Activated T-helper 2 cell treated with anti-CD3 and anti-CD28 coated beads, Interferon-gamma antibody, Interleukin-2, Interleukin-4, amounts not matched to agents 10 μg/mL and 5 μg/mL and 100 μg/mL, durations not matched to agents 14 hours and 24 hours and 36 hours (primary cell): ENCODE results near the gene TLDC2. TPM values are rescaled to one million over a fixed set of nuclear protein-coding genes. Genes with fewer than 3 reads are reported as not detected.
"Not testable (repeated sequence)": the region's sequence is repeated elsewhere in the genome, so short reads cannot be mapped to it uniquely, and the experiment has no call there.

ENCODE experiments used
- DNase-seq: peaks from one replicate; pipeline ENCODE4 v3.0.0; 2021; ENCODE audit warnings: low spot score
- H3K27ac Mint-ChIP-seq: one replicate; pipeline ENCODE4 v1.8.0; 2021; ENCODE audit warnings: mixed read lengths
- H3K27me3 Mint-ChIP-seq: one replicate; pipeline ENCODE4 v1.8.0; 2021; ENCODE audit warnings: low read depth, mixed read lengths
- H3K36me3 Mint-ChIP-seq: one replicate; pipeline ENCODE4 v1.8.0; 2021; ENCODE audit warnings: low read depth, mixed read lengths
- H3K4me1 Mint-ChIP-seq: one replicate; pipeline ENCODE4 v1.8.0; 2021; ENCODE audit warnings: low read depth, mixed read lengths
- H3K4me3 Mint-ChIP-seq: one replicate; pipeline ENCODE4 v1.8.0; 2021; ENCODE audit warnings: low read depth, mild to moderate bottlenecking, moderate library complexity, mixed read lengths
- H3K9me3 Mint-ChIP-seq: one replicate; pipeline ENCODE4 v1.8.0; 2021; ENCODE audit warnings: mixed read lengths
- intact Hi-C: fragments of 100-400 bp; cut with micrococcal nuclease; formaldehyde crosslinking; loops from one replicate; pipeline ENCODE4 v1.15.1; 2023
- total RNA-seq: library from RNA; stranded (reverse); gene quantifications from 2 replicates; pipeline ENCODE4 v1.2.3, GENCODE V29; 2022

The TLDC2 gene
- total RNA-seq, 1 donor from 2014 or later: not detected

DNA sequence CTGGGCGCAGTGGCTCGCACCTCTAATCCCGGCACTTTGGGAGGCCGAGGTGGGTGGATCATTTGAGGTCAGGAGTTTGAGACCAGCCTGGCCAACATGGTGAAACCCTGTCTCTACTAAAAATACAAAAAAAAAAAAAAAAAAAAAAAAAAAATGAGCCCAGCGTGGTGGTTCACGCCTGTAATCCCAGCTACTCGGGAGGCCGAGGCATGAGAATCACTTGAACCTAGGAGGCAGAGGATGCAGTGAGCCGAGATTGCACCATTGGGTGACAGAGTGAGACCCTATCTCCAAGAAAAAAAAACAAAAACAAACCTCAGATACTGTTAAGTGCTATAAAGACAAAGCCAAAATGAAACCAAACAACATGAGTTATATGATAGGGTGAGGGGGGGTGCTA is 34.9 kb upstream of the TLDC2 start:
- Mint-ChIP-seq H3K4me1 (peaks cover 23% of the 10 kb centered on the region), H3K27ac (peak overlapping the region; percentile 33)
- H3K9me3 Mint-ChIP-seq, intact Hi-C loops, H3K27me3 Mint-ChIP-seq, H3K36me3 Mint-ChIP-seq, H3K4me3 Mint-ChIP-seq, DNase-seq: not testable (repeated sequence)

DNA sequence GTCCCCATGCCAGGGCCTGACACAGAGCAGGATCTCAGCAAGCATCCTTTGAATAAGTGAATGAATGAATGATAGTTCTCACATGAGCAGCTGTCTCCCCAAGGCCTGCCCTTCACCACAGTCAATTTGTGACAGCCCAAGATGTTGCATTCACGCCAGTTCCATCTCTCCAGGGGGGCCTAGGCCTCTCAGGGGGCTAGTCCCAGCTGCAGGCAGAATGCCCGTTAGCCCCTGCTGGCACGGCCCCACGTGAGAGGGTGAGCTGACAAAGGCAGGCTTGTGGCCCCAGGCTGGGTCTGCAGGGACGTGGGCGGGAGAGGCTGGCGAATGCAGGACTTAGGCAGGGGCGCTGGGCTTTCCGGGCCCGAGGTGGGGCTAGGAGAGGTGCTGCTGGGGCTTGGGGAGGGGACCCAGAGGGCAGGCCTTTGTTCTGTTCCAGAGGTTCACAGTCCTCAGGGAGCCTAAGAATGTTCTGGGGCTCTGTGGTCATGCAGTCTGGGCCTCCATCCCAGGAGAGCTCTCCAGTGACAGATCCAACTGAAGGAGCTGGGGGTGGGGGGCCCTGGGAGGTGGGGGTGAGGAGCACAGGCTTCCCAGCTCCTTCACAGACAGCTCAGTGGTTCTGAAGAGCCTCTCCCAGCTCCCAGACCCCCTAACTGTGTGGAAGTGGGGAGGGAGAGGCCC is 30.5 kb upstream of the TLDC2 start:
- H3K4me3 Mint-ChIP-seq: no peak overlapping the region
- no peak overlapping the region for H3K27ac Mint-ChIP-seq
- DNase-seq: no peak
- no peaks in the 10 kb centered on the region for H3K27me3 Mint-ChIP-seq
- no peaks in the 10 kb centered on the region for H3K36me3 Mint-ChIP-seq
- no peaks in the 10 kb centered on the region for H3K9me3 Mint-ChIP-seq
- peaks cover 17% of the 10 kb centered on the region for H3K4me1 Mint-ChIP-seq
- intact Hi-C loops: no loop called here

DNA sequence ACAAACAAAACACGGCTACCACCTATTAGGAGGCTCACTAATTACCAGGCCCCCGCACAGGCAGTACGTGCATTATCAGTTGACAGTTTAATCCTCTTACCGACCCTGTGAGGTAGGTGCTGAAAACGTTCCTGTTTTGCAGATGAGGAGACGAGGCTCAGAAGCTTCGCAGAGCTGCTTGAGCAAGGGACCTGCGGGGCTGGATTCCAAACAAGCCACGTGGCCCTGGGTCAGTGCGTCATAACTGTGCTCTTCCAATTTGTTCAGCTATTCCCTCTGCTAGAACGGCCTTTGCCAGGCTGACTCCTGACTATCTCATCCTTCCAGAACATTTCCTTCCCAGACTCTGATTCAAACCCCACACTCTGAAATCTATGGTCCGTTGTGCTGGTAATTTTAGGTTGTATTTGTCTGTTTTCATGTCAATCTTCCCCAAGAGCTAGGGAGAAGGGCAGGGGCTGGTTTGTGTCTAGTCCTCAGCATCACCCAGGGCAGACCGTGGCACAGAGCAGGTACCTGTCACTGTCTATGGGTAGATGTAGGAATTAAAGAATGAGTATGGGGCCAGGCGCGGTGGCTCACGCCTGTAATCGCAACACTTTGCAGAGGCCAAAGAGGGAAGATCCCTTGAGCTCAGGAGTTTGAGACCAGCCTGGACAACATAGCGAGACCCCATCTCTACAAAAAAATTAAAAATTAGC is 28.8 kb upstream of the TLDC2 start:
- peaks cover 10% of the 10 kb centered on the region for H3K4me1 Mint-ChIP-seq
- no peaks in the 10 kb centered on the region for H3K36me3 Mint-ChIP-seq
- H3K27ac Mint-ChIP-seq: no peak overlapping the region
- H3K4me3 Mint-ChIP-seq: no peak overlapping the region
- intact Hi-C loops: no loop called here
- peaks cover 4% of the 10 kb centered on the region for H3K9me3 Mint-ChIP-seq
- no peaks in the 10 kb centered on the region for H3K27me3 Mint-ChIP-seq
- DNase-seq: no peak

DNA sequence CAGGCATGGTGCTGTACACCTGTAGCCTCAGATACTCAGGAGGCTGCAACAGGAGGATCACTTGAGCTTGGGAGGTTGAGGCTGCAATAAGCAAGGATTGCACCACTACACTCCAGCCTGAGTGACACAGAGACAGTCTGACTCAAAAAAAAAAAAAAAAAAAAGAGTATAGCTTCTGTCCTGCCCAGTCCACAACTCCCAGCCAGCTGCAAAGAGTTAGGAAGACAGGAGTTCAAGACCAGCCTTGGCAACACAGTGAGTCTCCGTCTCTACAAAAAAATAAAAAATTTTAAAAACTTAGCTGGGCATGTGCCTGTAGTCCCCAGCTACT is 28.3 kb upstream of the TLDC2 start:
- no peaks in the 10 kb centered on the region for H3K36me3 Mint-ChIP-seq
- no peak for DNase-seq
- no peaks in the 10 kb centered on the region for H3K27me3 Mint-ChIP-seq
- H3K9me3 Mint-ChIP-seq: peaks cover 4% of the 10 kb centered on the region
- H3K27ac Mint-ChIP-seq: no peak overlapping the region
- H3K4me3 Mint-ChIP-seq: no peak overlapping the region
- intact Hi-C loops: no loop called here
- peaks cover 9% of the 10 kb centered on the region for H3K4me1 Mint-ChIP-seq

DNA sequence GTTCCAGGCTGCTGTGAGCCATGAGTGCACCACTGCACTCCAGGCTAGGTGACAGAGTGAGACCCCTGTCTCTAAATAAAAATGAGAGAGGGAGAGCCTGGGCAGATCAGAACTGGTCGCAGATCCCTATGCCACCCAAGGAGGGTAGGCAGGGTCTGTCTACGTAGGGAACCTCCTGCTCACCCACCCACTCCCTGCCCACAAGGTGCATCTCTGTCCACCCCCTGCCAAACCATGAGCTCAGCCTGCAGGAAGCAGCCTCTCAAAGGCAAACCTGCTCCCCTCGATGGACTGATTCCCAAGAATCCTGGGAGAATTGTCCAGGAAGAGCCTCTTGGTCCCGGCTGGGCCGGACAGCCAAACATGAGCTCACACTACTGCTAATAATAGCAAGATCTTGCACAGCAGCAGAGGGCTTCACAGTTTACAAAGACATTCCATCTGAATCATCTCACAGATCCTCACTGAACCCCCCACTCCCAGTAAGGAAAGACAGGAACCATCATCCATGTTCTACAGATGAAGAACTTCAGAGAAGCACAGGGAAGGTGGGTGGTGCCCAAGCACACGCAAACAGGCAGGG is 27.8 kb upstream of the TLDC2 start:
- H3K4me1 Mint-ChIP-seq: peaks cover 7% of the 10 kb centered on the region
- H3K36me3 Mint-ChIP-seq: no peaks in the 10 kb centered on the region
- intact Hi-C loops: no loop called here

DNA sequence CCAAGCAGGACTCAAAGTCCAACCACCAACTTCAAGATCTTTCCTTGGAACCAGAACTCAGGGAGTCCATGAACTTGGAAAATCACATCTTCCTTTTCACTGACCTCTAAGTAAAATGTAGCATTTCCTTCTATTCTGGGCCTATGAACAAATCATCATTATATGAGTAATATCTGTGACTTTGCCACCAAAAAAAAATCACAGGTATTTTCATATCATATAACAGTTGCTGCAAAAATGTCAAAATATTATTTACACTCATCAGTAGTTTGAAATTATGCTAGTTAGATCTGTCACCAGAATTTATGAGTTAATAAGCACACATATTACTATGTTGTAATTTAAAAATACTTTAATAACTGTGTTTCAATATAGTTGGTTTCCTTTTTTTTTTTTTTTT is 27.3 kb upstream of the TLDC2 start:
- H3K27ac Mint-ChIP-seq: no peak overlapping the region

More for the DNA sequence above, 27.8 kb upstream of the TLDC2 start:
- H3K9me3 Mint-ChIP-seq: peaks cover 4% of the 10 kb centered on the region
- no peak overlapping the region for H3K27ac Mint-ChIP-seq
- H3K27me3 Mint-ChIP-seq: no peaks in the 10 kb centered on the region
- DNase-seq: no peak
- no peak overlapping the region for H3K4me3 Mint-ChIP-seq

DNA sequence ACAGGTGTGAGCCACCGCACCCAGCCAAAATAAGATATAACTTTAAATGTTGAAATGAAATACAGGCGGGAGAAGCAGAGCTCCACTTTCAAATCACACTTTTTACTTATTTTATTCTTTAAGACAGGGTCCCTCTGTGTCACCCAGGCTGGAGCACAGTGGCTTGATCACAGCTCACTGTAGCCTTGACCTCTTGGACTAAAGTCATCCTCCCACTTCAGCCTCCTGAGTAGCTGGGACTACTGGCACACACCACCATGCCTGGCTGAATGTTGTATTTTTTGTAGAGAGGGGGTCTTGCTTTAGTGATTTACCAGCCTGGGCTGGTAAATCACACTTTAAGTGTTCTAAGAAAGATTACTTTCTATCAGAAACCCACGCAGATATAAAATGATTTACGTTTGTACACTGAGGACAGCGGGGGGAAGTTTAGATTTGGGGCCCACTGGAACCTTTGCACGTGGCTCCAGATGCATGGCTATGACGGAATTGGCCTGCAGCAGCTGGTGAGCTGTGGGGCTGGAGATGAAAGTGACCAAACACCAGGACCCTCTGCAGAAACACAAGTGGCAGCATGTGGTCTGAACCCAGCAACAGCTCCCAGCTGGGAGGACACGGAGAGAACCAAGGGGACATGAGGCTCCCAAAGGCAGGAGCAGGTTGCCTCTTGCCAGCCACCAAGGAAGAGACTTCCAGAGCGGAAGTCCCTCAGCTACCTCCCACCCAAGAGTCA is 26.4 kb upstream of the TLDC2 start:
- Mint-ChIP-seq H3K4me3 (no peak overlapping the region), H3K4me1 (peaks cover 1% of the 10 kb centered on the region), H3K9me3 (peaks cover 4% of the 10 kb centered on the region), H3K27ac (no peak overlapping the region), H3K27me3 (no peaks in the 10 kb centered on the region), H3K36me3 (no peaks in the 10 kb centered on the region)
- no peak for DNase-seq
- intact Hi-C loops: no loop called here

More for the DNA sequence above, 27.3 kb upstream of the TLDC2 start:
- intact Hi-C loops: no loop called here
- Mint-ChIP-seq H3K4me3 (no peak overlapping the region), H3K4me1 (peaks cover 2% of the 10 kb centered on the region), H3K27me3 (no peaks in the 10 kb centered on the region), H3K36me3 (no peaks in the 10 kb centered on the region), H3K9me3 (peaks cover 4% of the 10 kb centered on the region)
- no peak for DNase-seq

DNA sequence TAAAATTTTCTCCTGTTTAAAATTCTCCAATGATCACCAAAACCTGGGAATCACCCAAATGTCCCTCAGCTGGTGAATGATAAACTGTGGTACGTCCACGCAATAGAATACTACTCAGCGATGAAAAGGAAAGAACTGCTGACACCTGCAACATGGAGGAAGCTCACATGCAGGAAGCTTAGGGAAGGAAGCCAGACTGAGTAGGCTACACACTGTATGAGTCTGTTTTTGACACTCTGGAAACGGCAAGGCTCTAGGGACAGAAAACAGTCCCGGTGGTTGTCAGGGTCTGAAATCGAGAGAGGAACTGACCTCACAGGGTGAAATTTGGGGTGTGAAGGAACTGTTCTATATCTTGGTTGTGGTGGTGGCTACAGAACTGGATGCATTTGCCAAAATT is 25.2 kb upstream of the TLDC2 start:
- Mint-ChIP-seq H3K36me3 (no peaks in the 10 kb centered on the region), H3K4me3 (no peak overlapping the region), H3K27ac (no peak overlapping the region), H3K4me1 (peaks cover 1% of the 10 kb centered on the region), H3K27me3 (no peaks in the 10 kb centered on the region), H3K9me3 (peaks cover 4% of the 10 kb centered on the region)
- intact Hi-C loops: no loop called here
- no peak for DNase-seq

DNA sequence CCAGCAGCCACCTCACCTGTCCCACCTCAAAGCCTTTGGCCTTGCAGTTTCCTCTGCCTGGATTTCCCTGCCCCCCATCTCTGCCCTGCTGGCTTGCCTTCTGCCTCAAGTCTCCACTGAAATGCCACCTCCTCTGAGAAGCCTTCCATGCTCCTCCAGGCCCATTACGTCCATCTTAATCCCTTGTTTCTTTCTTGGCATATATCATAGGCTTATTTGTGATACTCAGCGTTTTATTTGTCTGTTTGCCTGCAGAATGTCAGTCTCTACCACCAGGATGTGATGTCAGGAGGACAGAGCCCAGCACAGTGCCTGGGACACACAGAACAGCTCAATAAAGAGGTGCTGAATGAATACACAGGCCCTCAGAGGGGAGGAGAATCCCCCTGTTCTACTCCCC is 24.4 kb upstream of the TLDC2 start:
- no peaks in the 10 kb centered on the region for H3K36me3 Mint-ChIP-seq
- no peak for DNase-seq
- H3K27me3 Mint-ChIP-seq: no peaks in the 10 kb centered on the region
- intact Hi-C loops: no loop called here
- H3K4me1 Mint-ChIP-seq: peaks cover 6% of the 10 kb centered on the region
- peaks cover 4% of the 10 kb centered on the region for H3K9me3 Mint-ChIP-seq
- H3K4me3 Mint-ChIP-seq: no peak overlapping the region
- H3K27ac Mint-ChIP-seq: no peak overlapping the region

DNA sequence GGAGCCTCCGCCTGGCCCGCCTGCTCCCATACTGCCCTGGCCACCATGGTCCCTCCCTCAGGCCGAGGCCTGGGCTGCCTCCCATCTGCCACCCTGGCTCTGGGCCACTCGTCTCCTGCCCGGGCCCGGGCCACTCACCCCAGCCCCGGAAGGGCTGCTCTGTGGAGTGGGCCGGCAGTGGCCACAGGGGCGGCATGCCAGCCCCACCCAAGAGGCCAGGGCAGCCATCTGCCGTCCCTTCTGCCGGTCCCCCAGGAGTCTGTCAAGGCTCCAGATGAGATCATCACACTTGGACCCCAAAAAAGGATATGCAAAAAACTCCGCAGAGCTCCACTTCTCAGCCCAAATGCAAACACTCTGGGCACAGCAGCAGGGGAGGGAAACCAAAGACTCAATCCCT is 23.8 kb upstream of the TLDC2 start:
- no peaks in the 10 kb centered on the region for H3K27me3 Mint-ChIP-seq
- intact Hi-C loops: no loop called here

DNA sequence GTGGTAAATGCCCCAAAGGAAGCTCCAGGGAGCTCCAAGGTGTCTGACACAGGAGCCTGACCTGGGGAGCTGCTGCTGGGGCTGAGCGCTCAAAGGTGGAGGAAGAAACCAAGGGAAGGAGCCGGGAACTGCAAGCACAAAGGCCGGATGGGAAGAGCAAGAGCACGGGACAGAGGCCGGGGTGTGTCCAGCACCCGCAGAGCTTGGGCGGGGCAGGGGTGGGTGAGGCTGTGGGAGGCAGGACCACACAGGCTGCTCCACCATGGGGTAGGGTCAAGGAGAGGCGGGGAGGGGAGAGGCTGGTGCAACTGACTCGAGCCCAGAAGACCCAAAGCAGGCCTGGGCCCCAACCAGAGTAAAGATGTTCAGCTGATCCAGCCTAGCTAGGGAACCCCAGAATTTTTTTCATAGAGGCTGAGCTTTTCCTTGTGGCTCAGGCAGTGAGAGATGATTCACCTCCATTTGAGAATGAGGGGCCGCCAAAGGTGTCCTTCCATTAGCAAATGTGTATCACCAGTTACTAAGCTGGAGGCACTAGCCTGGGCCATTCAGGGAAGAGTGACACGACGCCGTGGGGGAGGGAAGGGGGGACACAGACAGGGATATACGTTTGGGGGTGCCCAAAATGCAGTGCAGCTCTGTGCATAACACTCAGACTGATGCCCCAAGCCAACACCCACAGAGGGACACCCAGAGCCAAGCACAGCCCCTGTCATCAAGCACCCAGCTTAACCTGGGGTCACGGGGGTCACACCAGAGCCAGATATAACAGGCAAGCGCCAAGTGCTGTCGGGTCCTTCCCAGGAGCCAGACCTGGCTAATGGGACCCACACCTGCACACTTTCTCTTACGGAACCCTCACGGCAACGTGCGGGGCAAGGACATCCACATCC is 21.3 kb upstream of the TLDC2 start:
- H3K4me1 Mint-ChIP-seq: peaks cover 17% of the 10 kb centered on the region
- H3K27me3 Mint-ChIP-seq: no peaks in the 10 kb centered on the region
- no peak overlapping the region for H3K4me3 Mint-ChIP-seq
- H3K27ac Mint-ChIP-seq: no peak overlapping the region
- peaks cover 4% of the 10 kb centered on the region for H3K9me3 Mint-ChIP-seq
- no peak for DNase-seq
- intact Hi-C loops: no loop called here
- no peaks in the 10 kb centered on the region for H3K36me3 Mint-ChIP-seq

More for the DNA sequence above, 23.8 kb upstream of the TLDC2 start:
- Mint-ChIP-seq H3K4me1 (peaks cover 13% of the 10 kb centered on the region), H3K27ac (no peak overlapping the region), H3K9me3 (peaks cover 4% of the 10 kb centered on the region), H3K36me3 (no peaks in the 10 kb centered on the region), H3K4me3 (no peak overlapping the region)
- no peak for DNase-seq

DNA sequence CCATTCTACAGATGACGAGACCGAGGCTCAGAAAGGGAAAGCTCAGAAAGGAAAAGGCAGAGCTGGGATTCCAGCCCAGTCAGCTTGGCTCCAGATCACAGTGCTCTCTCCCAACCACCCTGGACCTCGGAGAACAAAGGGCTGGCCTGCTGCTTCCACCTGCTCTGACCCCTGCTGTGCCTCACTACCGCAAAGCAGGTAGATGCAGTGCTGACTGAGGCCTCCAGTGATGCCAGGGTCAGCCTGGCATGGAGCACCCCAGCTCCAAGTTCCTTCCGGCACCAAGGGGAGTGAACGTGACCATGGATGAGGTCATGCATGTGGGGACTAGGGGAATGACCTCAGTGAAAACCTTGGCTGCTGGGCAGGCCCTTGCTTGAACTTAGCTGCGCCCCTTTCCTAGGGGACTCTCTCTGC is 20.7 kb upstream of the TLDC2 start:
- Mint-ChIP-seq H3K27ac (no peak overlapping the region), H3K27me3 (peaks cover 3% of the 10 kb centered on the region), H3K4me1 (peaks cover 17% of the 10 kb centered on the region), H3K4me3 (no peak overlapping the region), H3K36me3 (no peaks in the 10 kb centered on the region), H3K9me3 (peaks cover 4% of the 10 kb centered on the region)
- intact Hi-C loops: no loop called here
- DNase-seq: no peak
